Measurements from ENCODE around the gene BTNL9. TPM values are rescaled to one million over a fixed set of nuclear protein-coding genes. Genes with fewer than 3 reads are reported as not detected.
"Not testable (repeated sequence)": the region's sequence is repeated elsewhere in the genome, so short reads cannot be mapped to it uniquely, and the experiment has no call there.

The BTNL9 gene
- total RNA-seq, 1 experiment from 2014 or later, result 11.5 TPM

GRCh38 chr5:181104606-181105390 is 64.7 kb downstream of the BTNL9 start:
- intact Hi-C loops (cut with micrococcal nuclease); POLR2A ChIA-PET (ENCODE audit: unreplicated experiment): not testable (repeated sequence)

GRCh38 chr5:181105391-181106025 is 65.4 kb downstream of the BTNL9 start:
- POLR2A ChIA-PET (ENCODE audit: unreplicated experiment), result no interaction called here
- CTCF ChIA-PET, result no interaction called here
- H3K4me2 ChIP-seq (ENCODE audit: low read length), result no peak overlapping the region

More at GRCh38 chr5:181104606-181105390, 64.7 kb downstream of the BTNL9 start:
- H3K9me3 ChIP-seq (ENCODE audit: low read length); H3K9me2 ChIP-seq (replicated peaks; ENCODE audit: low read length); H3F3A ChIP-seq (ENCODE audit: low read length, unreplicated experiment); DNase-seq; CTCF ChIA-PET; H3K4me2 ChIP-seq (ENCODE audit: low read length); H3K27me3 ChIP-seq (ENCODE audit: low read length); H3K36me3 ChIP-seq (ENCODE audit: low read depth, low read length); H3K79me2 ChIP-seq (ENCODE audit: low read length); H4K20me1 ChIP-seq (ENCODE audit: low read length); H3K9ac ChIP-seq (ENCODE audit: low read length); H2AFZ ChIP-seq (ENCODE audit: low read length); BruUV-seq (replicated peaks); H3K4me1 ChIP-seq (ENCODE audit: insufficient read depth, low read length); H3K27ac ChIP-seq (ENCODE audit: low read length); H3K4me3 ChIP-seq (ENCODE audit: low read length): not testable (repeated sequence)
- peak; percentile 25; the same call in 1 of the 2 replicates for ATAC-seq

DNA sequence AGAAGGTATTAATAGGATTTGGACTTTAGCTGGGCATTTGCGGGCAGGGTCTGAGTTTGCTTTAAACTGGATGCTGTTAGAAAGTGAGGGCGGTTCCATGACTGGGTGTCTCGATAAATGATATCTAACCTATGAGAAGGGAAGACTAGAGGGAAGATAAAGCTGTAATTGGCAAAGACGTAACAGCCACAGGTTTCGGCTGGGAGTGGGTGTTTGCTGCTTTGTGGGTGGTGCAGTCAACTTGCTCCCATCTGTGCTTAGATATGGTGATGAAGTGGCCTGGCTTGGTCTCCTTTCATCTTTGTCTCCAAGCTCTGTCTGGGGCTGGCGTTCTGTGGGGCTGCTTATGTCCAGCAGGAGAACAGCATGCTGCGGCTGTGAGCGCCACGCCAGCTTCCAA is 67.6 kb downstream of the BTNL9 start:
- H2AFZ ChIP-seq (ENCODE audit: low read length), result no peak overlapping the region
- no peak for DNase-seq
- BruUV-seq (replicated peaks), result no TSS peak
- POLR2A ChIA-PET (ENCODE audit: unreplicated experiment), result no interaction called here
- no peaks in the 10 kb centered on the region for H3K9me3 ChIP-seq (ENCODE audit: low read length)
- no peak overlapping the region for H3K4me3 ChIP-seq (ENCODE audit: low read length)
- no peaks in the 10 kb centered on the region for H3K79me2 ChIP-seq (ENCODE audit: low read length)
- no peaks in the 10 kb centered on the region for H3F3A ChIP-seq (ENCODE audit: low read length, unreplicated experiment)
- H3K36me3 ChIP-seq (ENCODE audit: low read depth, low read length), result no peaks in the 10 kb centered on the region
- H3K4me2 ChIP-seq (ENCODE audit: low read length), result no peak overlapping the region
- CTCF ChIA-PET, result interaction anchor here (0.6 kb wide), 1 partner anchor 44 kb away, joined by 3 read pairs; no protein-coding TSS in a partner anchor
- intact Hi-C loops (cut with micrococcal nuclease), result no loop called here
- no peaks in the 10 kb centered on the region for H3K27me3 ChIP-seq (ENCODE audit: low read length)
- no peaks in the 10 kb centered on the region for H3K9me2 ChIP-seq (replicated peaks; ENCODE audit: low read length)
- no peak for ATAC-seq
- no peak overlapping the region for H3K27ac ChIP-seq (ENCODE audit: low read length)
- no peaks in the 10 kb centered on the region for H3K4me1 ChIP-seq (ENCODE audit: insufficient read depth, low read length)
- TF ChIP-seq EZH2 (IDR thresholded peaks at IDR 0.05; ENCODE audit: low read length, unreplicated experiment), result no peak
- TF ChIP-seq EZH2phosphoT487 (IDR thresholded peaks at IDR 0.05; ENCODE audit: borderline replicate concordance, low read length), result no peak
- no peak for TF ChIP-seq CTCF (conservative IDR thresholded peaks at IDR 0.05; ENCODE audit: low read depth, low read length)
- H4K20me1 ChIP-seq (ENCODE audit: low read length), result no peaks in the 10 kb centered on the region
- H3K9ac ChIP-seq (ENCODE audit: low read length), result no peak overlapping the region

More at GRCh38 chr5:181105391-181106025, 65.4 kb downstream of the BTNL9 start:
- Histone ChIP-seq H3K27ac (ENCODE audit: low read length) (no peak overlapping the region), H3K36me3 (ENCODE audit: low read depth, low read length) (no peaks in the 10 kb centered on the region), H3F3A (ENCODE audit: low read length, unreplicated experiment) (no peaks in the 10 kb centered on the region), H3K4me3 (ENCODE audit: low read length) (no peak overlapping the region), H4K20me1 (ENCODE audit: low read length) (no peaks in the 10 kb centered on the region), H3K4me1 (ENCODE audit: insufficient read depth, low read length) (no peaks in the 10 kb centered on the region), H2AFZ (ENCODE audit: low read length) (no peak overlapping the region), H3K9ac (ENCODE audit: low read length) (no peak overlapping the region), H3K9me3 (ENCODE audit: low read length) (no peaks in the 10 kb centered on the region), H3K9me2 (replicated peaks; ENCODE audit: low read length) (no peaks in the 10 kb centered on the region), H3K27me3 (ENCODE audit: low read length) (no peaks in the 10 kb centered on the region), H3K79me2 (ENCODE audit: low read length) (no peaks in the 10 kb centered on the region)
- intact Hi-C loops (cut with micrococcal nuclease), result no loop called here
- no TSS peak for BruUV-seq (replicated peaks)
- ATAC-seq (no peak), DNase-seq (no peak)
- TF ChIP-seq EZH2phosphoT487 (IDR thresholded peaks at IDR 0.05; ENCODE audit: borderline replicate concordance, low read length) (no peak), CTCF (conservative IDR thresholded peaks at IDR 0.05; ENCODE audit: low read depth, low read length) (no peak), EZH2 (IDR thresholded peaks at IDR 0.05; ENCODE audit: low read length, unreplicated experiment) (no peak)

Data from PC-3 (cell line).